GM12878 (cell line): ENCODE results near the gene SH2B3. TPM values are rescaled to one million over a fixed set of nuclear protein-coding genes. Genes with fewer than 3 reads are reported as not detected.

Source experiments
- ATAC-seq: fragments of 200-7000 bp; cut with Tn5 transposase; 3 replicates; pipeline ENCODE4 v1.9.1; 2020; ENCODE audit warnings: mild to moderate bottlenecking, moderate library complexity
- BruUV-seq: library from RNA; stranded (reverse); fragments of 400-500 nt; replicated peaks from 2 replicates; lab custom pipeline; 2021; lab: Mats Ljungman, UMichigan
- CTCF ChIA-PET: fragments of 300-600 bp; sonication (Branson Sonifier 250); formaldehyde crosslinking; extraction: SDS; loops from one replicate; lab custom pipeline; 2021; ENCODE audit warnings: inconsistent platforms; lab: Yijun Ruan, JAX
- POLR2A ChIA-PET: fragments of 350-600 bp; formaldehyde crosslinking; extraction: SDS; loops from one replicate; lab custom pipeline; 2021; ENCODE audit warnings: inconsistent platforms; lab: Charles Lee
- RAD21 ChIA-PET: fragments of 300-600 bp; sonication (Branson Sonifier 250); formaldehyde crosslinking; loops from one replicate; lab custom pipeline; 2023; ENCODE audit warnings: antibody characterized with exemption; ENCODE audit not compliant: unreplicated experiment; lab: Charles Lee
- SMC1A ChIA-PET: fragments of 300-600 bp; sonication (Branson Sonifier 250); formaldehyde crosslinking; loops from one replicate; lab custom pipeline; 2023; ENCODE audit not compliant: unreplicated experiment, uncharacterized antibody; lab: Charles Lee
- DNase-seq: peaks from one replicate; pipeline ENCODE4 v3.0.0-alpha.2; 2011; ENCODE audit warnings: low read depth, low spot score
- FAIRE-seq: peaks from 3 replicates; lab custom pipeline; 2011; peaks lifted over from hg19 to GRCh38; lab: Jason Lieb, UNC
- H2AFZ ChIP-seq: 2 replicates; pipeline ENCODE4 v1.6.0; 2011; ENCODE audit warnings: low read depth, low read length, control low read depth; ENCODE audit not compliant: control insufficient read depth
- H3K27ac ChIP-seq: 2 replicates; pipeline ENCODE4 v1.5.1; 2011; ENCODE audit warnings: control low read depth; ENCODE audit not compliant: control insufficient read depth, insufficient read depth
- H3K27me3 ChIP-seq, 2 experiments: replicated peaks in 1 of 2; 2 replicates each; pipeline versions ENCODE4 v1.6.0 to v1.6.1; 2011; ENCODE audit warnings: low read length in 1 of 2; ENCODE audit not compliant: control insufficient read depth in 2 of 2, insufficient read depth in 2 of 2
- H3K36me3 ChIP-seq, 2 experiments: 2 replicates each; pipeline ENCODE4 v1.5.1; 2011; ENCODE audit warnings: low read length in 1 of 2; ENCODE audit not compliant: control insufficient read depth in 2 of 2, insufficient read depth in 2 of 2
- H3K4me1 ChIP-seq: 2 replicates; pipeline ENCODE4 v1.6.1; 2011; ENCODE audit warnings: mild to moderate bottlenecking, low read length, moderate library complexity, mixed read lengths; ENCODE audit not compliant: control insufficient read depth, insufficient read depth
- H3K4me2 ChIP-seq: 2 replicates; pipeline ENCODE4 v1.6.0; 2011; ENCODE audit warnings: control low read depth; ENCODE audit not compliant: control insufficient read depth, insufficient read depth
- H3K4me3 ChIP-seq: fragments of 200-600 bp; sonication (generic); 2 replicates; pipeline ENCODE4 v1.5.1; 2016
- H3K79me2 ChIP-seq: 2 replicates; pipeline ENCODE4 v1.6.0; 2011; ENCODE audit warnings: low read length; ENCODE audit not compliant: control insufficient read depth, insufficient read depth
- H3K9ac ChIP-seq: 2 replicates; pipeline ENCODE4 v1.8.0; 2011; ENCODE audit warnings: low read length, control low read depth, mixed read lengths; ENCODE audit not compliant: control insufficient read depth, insufficient read depth
- H3K9me3 ChIP-seq: replicated peaks from 3 replicates; pipeline ENCODE4 v1.5.1; 2011; ENCODE audit warnings: mild to moderate bottlenecking, low read length; ENCODE audit not compliant: control insufficient read depth, insufficient read depth
- H4K20me1 ChIP-seq: 2 replicates; pipeline ENCODE4 v1.6.0; 2011; ENCODE audit not compliant: control insufficient read depth, insufficient read depth
- DPF2 ChIP-seq: fragments of 450-650 bp; IDR thresholded peaks from 2 replicates; pipeline ENCODE4 v1.6.1; 2017; ENCODE audit warnings: mild to moderate bottlenecking
- EGR1 ChIP-seq, 2 experiments: IDR thresholded peaks; 1 replicate in 1 of 2; 2 replicates in 1 of 2; pipeline ENCODE4 v1.6.1; 2011 to 2012; ENCODE audit warnings: low read depth in 2 of 2, low read length in 2 of 2, borderline replicate concordance in 1 of 2, mild to moderate bottlenecking in 1 of 2, moderate library complexity in 1 of 2
- EZH2 ChIP-seq: IDR thresholded peaks from 2 replicates; pipeline ENCODE4 v1.6.1; 2012; ENCODE audit warnings: low read depth, mild to moderate bottlenecking, control low read depth, inconsistent platforms, low read length, borderline replicate concordance; ENCODE audit not compliant: control insufficient read depth
- HSF1 ChIP-seq: fragments of 150-350 bp; IDR thresholded peaks from 2 replicates; pipeline ENCODE4 v1.6.1; 2014; ENCODE audit warnings: mild to moderate bottlenecking, low read depth, low read length
- KLF5 ChIP-seq: fragments of 450-650 bp; IDR thresholded peaks from 2 replicates; pipeline ENCODE4 v1.6.1; 2014; ENCODE audit warnings: mild to moderate bottlenecking; ENCODE audit not compliant: partially characterized antibody
- NFYB ChIP-seq: IDR thresholded peaks from 2 replicates; pipeline ENCODE4 v1.6.1; 2011; ENCODE audit warnings: low read depth, mild to moderate bottlenecking, low read length, improper control_type of control experiment, moderate library complexity; ENCODE audit not compliant: insufficient read depth
- RELB ChIP-seq: fragments of 450-650 bp; IDR thresholded peaks from 2 replicates; pipeline ENCODE4 v1.6.1; 2017; ENCODE audit warnings: low read depth, mild to moderate bottlenecking, moderate library complexity
- RUNX3 ChIP-seq: IDR thresholded peaks from 2 replicates; pipeline ENCODE4 v1.6.1; 2012; ENCODE audit warnings: low read length, inconsistent platforms
- WGBS: methylation state at CpG from one replicate; pipeline ENCODE4 v1.1.6; 2016; ENCODE audit warnings: low lambda C conversion rate; ENCODE audit not compliant: insufficient replicate concordance, insufficient coverage; ENCODE audit errors: missing lambda C conversion rate; 5-methylcytosine and 5-hydroxymethylcytosine counted together
- in situ Hi-C: fragments of 300-500 bp; cut with MboI; formaldehyde crosslinking; loops from 9 replicates; pipeline ENCODE4 v1.14.3; 2018; ENCODE audit warnings: mixed read lengths
- intact Hi-C: fragments of 100-400 bp; cut with micrococcal nuclease; formaldehyde crosslinking; loops from one replicate; pipeline ENCODE4 v1.14.2; 2022; ENCODE audit not compliant: unreplicated experiment
- polyA plus RNA-seq, 11 experiments: library from polyadenylated mRNA; depleted of rRNA in 4 of 11; unstranded in 6 of 11; stranded (reverse) in 5 of 11; fragments of >200 nt; fragmentation: Nextera tagmentation in 4 of 11; fragmentation: Illumina TruSeq in 1 of 11; extraction: Ambion mirVana in 4 of 11; extraction: Trizol in 1 of 11; gene quantifications; 1 replicate in 1 of 11; 2 replicates in 10 of 11; pipeline versions ENCODE4 v1.2.1 to v1.2.3, GENCODE V29; 2011 to 2016; ENCODE audit warnings: inconsistent platforms in 2 of 11, missing spikeins in 2 of 11, low read depth in 1 of 11
- total RNA-seq, 4 experiments: library from RNA; depleted of rRNA in 3 of 4; stranded (reverse); fragments of >200 nt in 3 of 4; fragmentation: Illumina TruSeq in 1 of 4; extraction: Trizol in 1 of 4; gene quantifications; 2 replicates each; pipeline versions ENCODE4 v1.2.1 to v1.2.3, GENCODE V29; 2013 to 2021

SH2B3 gene
- total and polyA plus RNA-seq, 10 of the 15 experiments (the other 5 are each of a cell fraction or from before 2014, with no cell fraction given): 5.8 to 46.4 (median 23.3) TPM

GRCh38 chr12:111361073-111361716 is 44.5 kb upstream of the SH2B3 start:
- intact Hi-C loops: no loop called here
- no peaks in the 10 kb centered on the region for H3K9me3 ChIP-seq
- no peak for DNase-seq
- in situ Hi-C loops: no loop called here
- no peak overlapping the region for H3K4me3 ChIP-seq
- H3K4me1 ChIP-seq: no peaks in the 10 kb centered on the region
- BruUV-seq: no TSS peak
- no peaks in the 10 kb centered on the region for H3K36me3 ChIP-seq
- 56% methylated on average over 13 of the region's 13 CpGs for WGBS
- no peaks in the 10 kb centered on the region; a peak in 1 of 4 replicates for H3K27me3 ChIP-seq
- no peak for ATAC-seq
- ChIA-PET POLR2A (no interaction called here), CTCF (interaction anchor here (0.6 kb wide), 1 partner anchor 276 kb away, joined by 3 read pairs; no protein-coding TSS in a partner anchor), RAD21 (no interaction called here), SMC1A (no interaction called here)
- H3K27ac ChIP-seq: no peak overlapping the region
- no peak overlapping the region for H3K4me2 ChIP-seq
- no peaks in the 10 kb centered on the region for H4K20me1 ChIP-seq
- TF ChIP-seq EZH2 (no peak), HSF1 (no peak), NFYB (no peak), KLF5 (no peak), RELB (no peak), EGR1 (IDR thresholded peaks at IDR 0.05; ENCODE audit: borderline replicate concordance in 1 of 2, low read depth in 2 of 2, low read length in 2 of 2) (no peak), DPF2 (no peak), RUNX3 (no peak)
- H3K79me2 ChIP-seq: no peaks in the 10 kb centered on the region
- FAIRE-seq: no peak
- no peak overlapping the region for H3K9ac ChIP-seq
- no peak overlapping the region for H2AFZ ChIP-seq
